Measurements from ENCODE around the gene CSNK2A3.

Gene CSNK2A3

DNA sequence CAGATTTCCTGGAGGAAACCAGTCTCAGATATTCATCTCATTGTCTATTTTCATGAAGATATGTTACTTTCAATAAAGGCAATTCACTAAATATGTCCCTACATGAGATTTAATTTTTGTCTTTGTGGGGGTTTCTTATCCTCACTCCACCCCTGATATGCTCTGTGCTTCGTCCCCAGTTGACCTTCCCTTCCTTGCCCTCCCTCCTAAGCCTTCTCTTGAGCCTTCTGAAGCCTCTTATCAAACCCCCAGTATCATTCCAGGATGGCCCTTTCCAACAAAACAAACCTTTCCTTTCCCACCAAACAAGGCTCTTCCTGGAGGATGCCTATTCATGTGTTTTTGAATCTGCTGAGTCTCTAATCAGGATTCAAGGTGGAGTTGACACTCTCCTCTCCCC lies 44.8 kb downstream of the CSNK2A3 start:
- H3K4me3 ChIP-seq (replicated peaks; ENCODE audit: low read depth, low read length), result no peak overlapping the region
- no peak for TF ChIP-seq CTCF (IDR thresholded peaks at IDR 0.05; ENCODE audit: low read length, missing control alignments)
- DNase-seq (ENCODE audit: low read depth), result no peak

DNA sequence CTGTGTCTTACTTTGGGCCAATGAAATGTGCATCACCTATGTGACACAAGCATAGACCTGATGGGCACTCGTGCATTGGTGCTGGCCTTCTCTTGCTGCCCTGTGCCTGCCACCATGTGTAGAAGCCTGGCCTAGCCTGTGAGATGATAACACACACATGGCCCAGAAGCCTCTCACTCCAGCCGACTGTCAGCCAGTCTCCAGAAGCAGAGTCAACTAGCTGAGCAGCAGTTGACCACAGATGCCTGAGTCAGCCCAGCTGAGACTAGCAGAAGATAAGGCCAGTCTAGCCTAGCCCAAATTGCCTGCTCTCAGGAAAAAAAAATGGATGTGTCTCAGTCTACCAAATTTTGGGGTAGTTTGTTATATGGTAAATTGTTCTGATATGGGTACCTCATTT lies 46.2 kb downstream of the CSNK2A3 start:
- H3K4me3 ChIP-seq (replicated peaks; ENCODE audit: low read depth, low read length), result no peak overlapping the region
- TF ChIP-seq CTCF (IDR thresholded peaks at IDR 0.05; ENCODE audit: low read length, missing control alignments), result no peak
- DNase-seq (ENCODE audit: low read depth), result no peak

DNA sequence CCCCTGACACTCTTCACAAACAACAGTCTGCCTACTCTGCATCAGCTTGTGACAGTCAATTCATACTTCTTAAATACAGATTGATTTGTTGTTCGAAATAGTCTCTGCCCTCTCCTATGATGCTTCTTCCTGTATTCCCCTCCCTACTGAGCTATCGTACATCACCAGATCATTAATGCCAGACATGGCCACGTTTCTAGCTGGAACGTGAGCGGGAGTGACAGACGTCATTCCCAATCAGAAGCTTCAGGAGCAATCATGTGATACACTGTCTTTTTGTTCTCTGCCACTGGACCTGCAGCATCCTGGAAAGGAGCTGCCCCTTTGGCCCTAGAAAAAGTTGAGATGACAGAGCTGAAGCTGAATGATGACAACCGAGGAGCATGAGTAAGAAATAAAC lies 48.5 kb downstream of the CSNK2A3 start:
- no peak for TF ChIP-seq CTCF (IDR thresholded peaks at IDR 0.05; ENCODE audit: low read length, missing control alignments)
- DNase-seq (ENCODE audit: low read depth), result no peak

DNA sequence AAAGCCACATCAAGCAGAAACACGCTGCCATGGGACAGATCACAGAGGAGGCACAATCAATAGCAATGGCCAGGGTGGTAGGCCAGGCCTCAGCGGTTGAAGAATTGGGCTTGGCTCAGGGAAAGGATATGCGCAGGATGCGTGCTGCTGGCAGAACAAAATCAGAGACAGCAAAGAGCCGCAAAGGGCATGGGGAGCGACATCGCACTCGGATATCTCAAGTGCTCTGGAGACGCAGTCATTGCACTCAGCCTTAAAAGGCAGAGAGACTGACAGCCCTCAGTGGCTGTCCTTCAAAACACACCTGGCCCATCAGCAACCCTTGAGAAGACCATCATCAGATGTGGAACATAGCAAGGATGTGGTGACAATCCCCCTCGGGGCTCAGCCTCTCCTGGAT lies 50.5 kb downstream of the CSNK2A3 start:
- no peak for DNase-seq (ENCODE audit: low read depth)
- no peak overlapping the region for H3K4me3 ChIP-seq (replicated peaks; ENCODE audit: low read depth, low read length)
- TF ChIP-seq CTCF (IDR thresholded peaks at IDR 0.05; ENCODE audit: low read length, missing control alignments), result no peak

More for the DNA sequence above, 48.5 kb downstream of the CSNK2A3 start:
- no peak overlapping the region for H3K4me3 ChIP-seq (replicated peaks; ENCODE audit: low read depth, low read length)
